Peyer's patch (tissue), 4 donors: ENCODE results near the gene SAE1.

Experiments
- CTCF ChIP-seq, 6 experiments: fragments of 450-650 bp in 4 of 6; fragments of 200-600 bp in 2 of 6; sonication (generic) in 1 of 6; IDR thresholded peaks; one replicate each; pipeline ENCODE4 v1.5.1; 2017 to 2019; ENCODE audit warnings: antibody characterized with exemption in 6 of 6, mild to moderate bottlenecking in 3 of 6, moderate library complexity in 1 of 6
- POLR2A ChIP-seq, 2 donors: fragments of 450-650 bp; IDR thresholded peaks; one replicate each; pipeline ENCODE4 v1.5.1; 2017; ENCODE audit warnings: antibody characterized with exemption in 2 of 2, mild to moderate bottlenecking in 2 of 2, moderate library complexity in 2 of 2

- TF ChIP-seq CTCF (IDR thresholded peaks at IDR 0.05) (no peak), POLR2A (IDR thresholded peaks at IDR 0.05) (no peak)
Observed at GRCh38 chr19:47256693-47257410, 126.2 kb downstream of the SAE1 start.
